NCI-H1694 (cell line): ENCODE results near the gene ACOXL.

ENCODE experiments used
- DNase-seq: peaks from one replicate; lab custom pipeline; 2025; lab: John Stamatoyannopoulos, UW

The ACOXL gene

DNA sequence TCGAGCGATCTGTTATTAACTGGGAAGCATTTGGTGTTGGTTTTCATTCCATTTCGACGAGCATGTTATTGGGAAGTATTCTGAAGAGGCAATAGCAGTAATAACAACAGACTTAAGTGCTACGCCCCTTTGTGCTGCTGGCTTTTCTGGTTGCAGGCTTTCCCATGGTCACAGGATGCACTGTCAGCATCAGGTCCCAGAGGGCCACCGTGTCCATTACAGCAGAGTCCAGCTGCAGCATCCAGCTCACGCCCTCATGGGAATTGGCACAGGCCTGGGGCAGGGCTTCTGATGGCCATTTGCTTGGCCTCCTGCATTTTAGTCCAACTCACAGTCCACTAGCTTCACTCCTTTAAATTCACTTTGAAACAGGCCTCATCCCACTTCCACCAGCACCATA lies 432.7 kb downstream of the ACOXL start:
- DNase-seq: no peak

DNA sequence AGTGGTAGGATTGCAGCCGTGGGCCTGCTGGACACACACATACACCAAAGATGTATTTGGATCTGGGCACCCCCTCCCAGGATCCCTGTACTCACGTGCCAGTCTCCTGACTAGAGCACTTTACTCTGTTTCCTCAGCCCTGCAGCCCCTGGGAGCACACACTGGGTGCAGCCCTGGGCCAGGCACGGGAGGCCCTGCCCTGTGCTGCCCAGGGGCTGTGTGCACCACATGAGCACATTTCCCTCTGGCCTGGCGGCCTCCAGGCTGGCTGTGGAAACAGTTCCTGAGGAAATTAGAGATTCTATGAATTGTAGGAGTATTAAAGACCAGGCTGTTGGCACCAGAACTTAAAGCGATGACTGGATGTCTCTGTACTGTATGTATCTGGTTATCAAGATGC lies 433.7 kb downstream of the ACOXL start:
- DNase-seq: no peak

DNA sequence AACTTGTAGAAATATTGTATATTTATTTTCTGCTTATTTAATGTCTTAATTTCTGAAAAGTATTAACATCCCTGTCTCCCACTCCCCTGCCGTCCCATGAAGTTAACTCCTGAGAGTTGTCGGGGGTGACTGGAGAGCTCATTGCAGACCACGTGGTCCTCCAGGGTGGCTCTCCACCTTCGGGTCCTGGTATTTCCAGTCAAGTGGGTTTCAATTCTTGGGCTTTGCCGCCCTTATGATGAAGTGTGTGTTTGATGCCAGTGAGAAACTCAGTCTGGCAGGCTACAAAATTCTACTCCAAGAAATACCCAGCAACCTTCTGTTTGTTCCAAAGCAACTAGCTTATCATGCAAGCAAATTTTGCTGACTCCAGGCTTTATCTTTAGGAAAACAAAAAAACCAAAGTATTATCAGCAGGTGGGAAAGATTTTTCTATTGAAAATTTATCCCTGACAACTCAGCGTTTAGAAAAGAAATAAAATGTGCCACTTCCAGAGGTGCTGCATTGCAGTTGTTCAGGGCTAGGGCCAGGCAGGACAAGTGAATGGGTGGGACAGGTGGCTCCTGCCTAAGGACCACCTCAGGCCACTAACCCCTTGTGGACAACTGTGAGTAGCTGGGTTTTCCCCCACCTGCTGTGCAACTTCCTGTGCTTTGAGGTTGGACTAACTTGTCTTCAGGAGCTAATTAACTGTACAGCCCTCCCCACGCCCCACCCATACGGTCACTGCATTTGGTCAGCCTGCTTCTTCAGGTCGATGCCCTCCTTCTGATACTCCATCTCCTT lies 434.9 kb downstream of the ACOXL start:
- DNase-seq: no peak

DNA sequence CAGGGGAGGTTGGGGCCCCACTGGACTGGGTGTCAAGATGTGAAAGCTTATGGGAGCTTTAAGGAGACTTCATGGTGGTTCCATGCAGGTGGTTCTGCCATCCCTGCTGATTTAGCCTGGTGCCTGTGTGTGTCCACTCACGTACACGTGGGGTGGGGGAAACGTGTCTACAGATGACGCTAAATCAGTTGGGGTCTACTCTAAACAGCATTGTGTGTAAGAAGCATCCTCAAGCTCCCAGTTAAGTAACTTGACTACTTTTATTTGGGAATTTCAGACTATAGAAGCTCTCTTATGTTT lies 435.4 kb downstream of the ACOXL start:
- DNase-seq: no peak
